Right renal cortex interstitium (tissue), 3 donors: Measurements from ENCODE around the gene SLC17A4. TPM values are rescaled to one million over a fixed set of nuclear protein-coding genes. Genes with fewer than 3 reads are reported as not detected.
A peak's percentile ranks its signal among the peaks of the same experiment; 100 is the strongest.

ENCODE experiments used
- DNase-seq, 3 donors: peaks; one replicate each; pipeline ENCODE4 v3.0.0-alpha.2; 2013; ENCODE audit warnings: low read depth in 3 of 3, low spot score in 2 of 3
- polyA plus RNA-seq, 3 donors: library from polyadenylated mRNA; unstranded; fragments of 120-200 nt; gene quantifications; one replicate each; pipeline ENCODE4 v1.2.1, GENCODE V29; 2013; ENCODE audit not compliant: insufficient read length in 3 of 3

Gene SLC17A4, protein sequence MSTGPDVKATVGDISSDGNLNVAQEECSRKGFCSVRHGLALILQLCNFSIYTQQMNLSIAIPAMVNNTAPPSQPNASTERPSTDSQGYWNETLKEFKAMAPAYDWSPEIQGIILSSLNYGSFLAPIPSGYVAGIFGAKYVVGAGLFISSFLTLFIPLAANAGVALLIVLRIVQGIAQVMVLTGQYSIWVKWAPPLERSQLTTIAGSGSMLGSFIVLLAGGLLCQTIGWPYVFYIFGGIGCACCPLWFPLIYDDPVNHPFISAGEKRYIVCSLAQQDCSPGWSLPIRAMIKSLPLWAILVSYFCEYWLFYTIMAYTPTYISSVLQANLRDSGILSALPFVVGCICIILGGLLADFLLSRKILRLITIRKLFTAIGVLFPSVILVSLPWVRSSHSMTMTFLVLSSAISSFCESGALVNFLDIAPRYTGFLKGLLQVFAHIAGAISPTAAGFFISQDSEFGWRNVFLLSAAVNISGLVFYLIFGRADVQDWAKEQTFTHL
- 1 to 10 TPM; 1.0 to 1.4 (median 1.3) TPM for polyA plus RNA-seq

DNA sequence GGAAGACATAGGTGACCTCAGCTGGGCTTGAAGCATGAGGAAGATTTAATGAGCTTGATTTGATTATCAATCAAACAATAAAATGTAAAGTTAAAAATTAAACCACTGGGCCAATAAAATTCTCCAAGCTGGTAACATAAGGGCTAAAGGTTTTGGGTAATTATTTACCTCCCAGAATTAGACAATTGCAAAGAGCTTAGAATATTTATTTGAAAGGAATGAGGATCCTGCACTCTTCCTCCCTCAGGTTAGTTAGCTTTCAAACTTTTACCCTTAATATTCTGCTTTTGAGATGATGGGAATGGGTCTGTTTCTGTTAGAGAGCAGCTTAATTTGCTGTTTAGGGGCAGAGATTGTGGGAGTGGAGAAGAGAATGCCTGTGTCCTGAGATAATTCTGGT, at the start of gene SLC17A4:
TSS of gene SLC17A4 (plus strand) at position 208 of the 400 bp plus-strand sequence. CDS start 7,221 bp downstream, outside the sequence.
- no peak for DNase-seq

DNA sequence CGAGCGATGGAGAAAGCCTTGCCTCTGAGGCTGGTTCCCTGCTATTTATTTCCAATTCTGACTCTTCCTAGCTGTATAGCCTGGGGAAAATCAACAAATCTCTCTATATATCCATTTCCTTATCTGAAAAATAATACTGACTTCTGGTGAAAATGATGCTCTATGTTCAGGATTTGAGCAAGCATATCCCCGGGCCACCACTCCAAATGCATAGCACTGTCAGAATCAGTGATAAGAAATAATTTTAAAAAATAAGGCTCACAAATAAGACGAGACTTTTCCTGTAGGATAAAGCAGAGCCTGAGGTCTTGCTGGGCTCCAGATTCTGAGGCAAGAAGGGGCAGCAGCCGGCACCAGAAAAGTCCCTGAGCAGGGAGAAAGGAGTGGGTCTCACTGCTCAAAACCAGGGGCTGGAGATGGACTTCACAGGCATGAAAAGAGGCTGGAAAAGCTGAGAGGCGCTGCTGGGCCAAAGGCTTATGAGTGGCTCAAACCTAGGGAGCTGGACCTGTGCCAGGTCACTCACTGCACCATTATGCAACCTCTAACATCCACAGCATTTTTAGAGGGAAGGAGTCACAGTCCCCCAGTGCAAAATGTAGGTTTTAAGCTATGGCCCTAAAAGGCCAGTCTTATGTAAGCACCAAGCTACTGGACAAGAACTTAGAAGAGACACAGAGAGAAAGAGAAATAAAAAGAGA, 48.1 kb upstream of the SLC17A4 start:
- DNase-seq = no peak

DNA sequence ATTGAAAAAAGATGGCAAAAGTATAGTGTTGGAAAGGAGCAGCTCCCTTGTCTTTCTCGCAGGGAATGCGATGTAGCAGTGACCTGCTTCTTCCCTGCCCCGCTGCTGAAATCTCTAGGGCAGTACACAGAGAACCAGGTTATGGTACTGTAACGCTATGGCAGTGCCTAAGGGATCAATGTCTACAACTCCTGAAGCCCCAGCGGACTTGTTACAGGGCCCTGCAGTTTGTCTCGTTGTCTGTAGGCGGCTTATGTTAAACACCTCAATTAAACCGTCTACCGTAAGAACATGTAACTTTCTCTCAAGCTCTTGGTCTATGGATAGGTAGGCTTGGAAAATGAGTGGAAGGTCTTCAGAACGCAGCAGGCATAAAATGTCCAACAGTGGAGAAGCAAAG, 44.8 kb upstream of the SLC17A4 start:
- DNase-seq = no peak

DNA sequence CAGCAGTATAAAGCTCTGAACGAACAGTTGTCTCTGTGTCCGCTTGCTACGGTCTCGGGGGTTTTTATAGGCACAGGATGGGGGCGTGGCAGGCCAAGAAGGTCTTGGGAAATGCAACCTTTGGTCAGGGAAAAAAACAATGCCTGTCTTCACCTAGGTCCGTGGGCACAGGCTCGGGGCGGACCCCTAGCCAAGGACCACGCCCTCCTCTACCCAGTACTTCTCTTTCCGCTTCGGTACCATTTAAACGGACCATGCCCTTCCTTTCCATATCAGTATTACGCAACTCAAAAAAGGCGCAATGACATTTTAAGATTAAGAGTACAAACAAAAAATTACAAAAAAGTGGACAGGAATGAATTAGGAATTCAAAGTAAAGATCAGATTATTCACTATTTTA, 44.3 kb upstream of the SLC17A4 start:
- no peak for DNase-seq

DNA sequence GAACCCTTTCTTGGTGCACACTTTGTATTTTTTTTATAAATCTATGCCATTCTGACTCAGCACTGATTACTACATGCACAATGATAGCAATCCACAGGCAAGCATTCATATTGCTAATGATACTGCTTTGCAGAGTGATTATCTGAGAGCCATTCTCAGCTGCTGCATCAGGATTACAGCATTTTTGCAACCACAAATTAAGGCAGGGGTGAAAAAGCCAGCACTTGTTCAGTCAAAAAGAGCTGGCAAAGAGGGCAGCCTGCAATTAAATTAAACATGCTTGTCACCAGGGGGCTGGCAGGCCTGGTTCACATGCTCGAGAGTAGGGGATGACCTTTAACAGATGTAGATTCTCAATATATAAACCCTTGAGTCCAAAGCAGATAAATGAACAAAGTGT, 40.7 kb upstream of the SLC17A4 start:
- DNase-seq = no peak

DNA sequence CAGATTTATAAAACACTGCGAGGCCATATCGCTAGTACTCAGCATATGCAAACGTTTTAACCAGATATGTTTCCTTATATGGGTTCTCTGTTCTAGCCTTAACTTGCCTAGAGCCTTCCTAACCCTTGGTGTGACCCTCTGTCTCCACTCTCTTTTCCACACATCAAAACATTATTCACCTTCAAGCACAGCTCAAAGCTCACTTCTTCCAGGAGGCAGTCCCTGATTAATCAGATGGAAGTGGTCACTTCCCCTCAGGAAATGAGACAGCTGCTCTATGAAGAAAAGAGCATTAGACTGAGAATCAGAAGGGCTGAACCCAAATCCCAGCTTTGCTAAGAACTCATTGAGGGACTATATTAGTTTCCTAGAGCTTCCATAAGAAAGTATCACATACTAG, 39.8 kb upstream of the SLC17A4 start:
- no peak for DNase-seq

DNA sequence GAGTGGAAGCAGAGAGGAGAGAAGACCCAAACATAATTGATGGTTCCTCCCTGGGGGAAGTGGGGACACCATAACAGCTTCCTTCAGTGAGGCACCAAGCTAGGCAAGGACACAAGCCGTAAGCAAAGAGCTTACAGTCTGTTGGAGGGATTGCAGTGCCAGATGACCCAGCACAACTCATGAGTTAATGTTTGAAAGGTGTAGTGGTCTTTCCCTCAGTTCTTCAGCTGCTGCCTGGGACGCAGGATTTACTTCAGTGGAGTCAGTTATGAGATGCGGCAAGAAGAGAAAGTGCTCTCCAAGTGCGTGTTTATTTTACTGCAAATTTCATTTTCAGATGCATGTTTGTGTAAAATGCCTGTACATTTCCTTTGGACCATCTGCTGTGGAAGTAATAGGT, 38.7 kb upstream of the SLC17A4 start:
- peak in 1 of 3 donors; percentile 3 for DNase-seq

DNA sequence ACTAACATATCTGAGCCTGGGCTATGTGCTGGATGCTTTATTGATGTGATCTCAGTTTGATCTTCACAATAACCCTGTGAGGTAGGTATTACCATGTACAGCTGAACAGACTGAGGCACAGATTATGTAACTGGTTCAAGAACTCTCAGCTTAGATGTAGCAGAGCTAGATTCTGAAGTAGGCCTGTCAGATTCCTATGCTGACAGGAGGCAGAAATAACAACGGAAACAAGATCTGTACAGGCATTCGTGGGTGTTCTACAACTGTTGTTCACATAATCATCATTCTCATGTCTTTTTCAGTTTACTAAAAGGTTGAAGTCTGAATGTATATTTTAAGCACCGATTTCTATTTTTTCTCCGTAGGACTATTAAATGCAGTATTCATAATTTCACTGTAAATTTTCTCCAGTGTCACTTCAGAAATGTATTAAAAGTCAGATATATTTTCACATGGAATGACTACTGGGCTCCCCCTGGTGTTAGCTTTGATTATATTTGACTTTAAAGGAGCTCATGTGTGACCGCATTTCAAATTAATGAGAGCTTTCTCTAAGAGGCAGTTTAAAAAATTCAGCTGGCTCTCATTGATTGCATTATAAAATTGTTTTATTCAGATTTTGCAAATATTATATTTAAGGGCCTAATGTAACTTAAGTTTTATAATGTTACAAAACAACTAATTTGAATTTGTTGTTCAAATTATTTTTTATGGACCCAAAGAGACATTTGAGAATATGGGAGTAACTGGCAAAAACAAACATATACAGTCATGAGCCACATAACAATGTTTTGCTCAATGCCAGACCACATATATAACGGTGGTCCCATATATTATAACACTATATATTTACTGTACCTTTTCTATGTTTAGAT, 36.4 kb upstream of the SLC17A4 start:
- DNase-seq = peak; percentile 19 to 40 (median 20)

DNA sequence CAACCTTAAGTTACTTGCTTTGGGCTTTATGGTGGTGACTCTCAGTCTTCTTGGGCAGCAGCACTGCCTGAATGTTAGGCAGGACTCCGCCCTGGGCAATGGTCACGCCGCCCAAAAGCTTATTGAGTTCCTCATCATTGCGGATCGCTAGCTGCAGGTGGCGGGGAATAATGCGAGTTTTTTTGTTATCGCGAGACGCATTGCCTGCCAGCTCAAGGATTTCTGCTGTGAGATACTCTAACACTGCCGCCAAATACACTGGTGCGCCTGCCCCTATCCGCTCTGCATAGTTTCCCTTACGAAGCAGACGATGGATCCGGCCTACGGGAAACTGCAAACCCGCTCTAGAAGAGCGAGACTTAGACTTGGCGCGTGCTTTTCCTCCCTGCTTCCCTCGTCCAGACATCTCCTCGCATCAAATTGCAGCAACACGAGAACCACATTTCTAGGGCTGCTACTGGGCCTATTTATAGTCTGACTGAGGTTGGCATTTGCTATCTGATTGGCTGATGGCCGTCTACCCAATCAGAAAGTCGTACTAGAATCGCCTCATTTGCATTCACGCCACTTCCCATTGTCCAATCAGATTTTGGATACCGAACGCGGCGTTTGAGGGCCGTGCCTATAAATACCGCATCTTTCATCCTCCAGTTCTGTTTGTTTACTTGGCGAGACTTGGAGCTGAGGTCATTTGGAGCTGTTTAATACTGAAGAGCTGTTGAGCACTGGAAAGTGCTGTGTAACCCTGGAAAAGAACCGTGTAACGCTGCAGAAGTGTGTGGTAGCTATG, 28.2 kb upstream of the SLC17A4 start:
- DNase-seq = no peak

DNA sequence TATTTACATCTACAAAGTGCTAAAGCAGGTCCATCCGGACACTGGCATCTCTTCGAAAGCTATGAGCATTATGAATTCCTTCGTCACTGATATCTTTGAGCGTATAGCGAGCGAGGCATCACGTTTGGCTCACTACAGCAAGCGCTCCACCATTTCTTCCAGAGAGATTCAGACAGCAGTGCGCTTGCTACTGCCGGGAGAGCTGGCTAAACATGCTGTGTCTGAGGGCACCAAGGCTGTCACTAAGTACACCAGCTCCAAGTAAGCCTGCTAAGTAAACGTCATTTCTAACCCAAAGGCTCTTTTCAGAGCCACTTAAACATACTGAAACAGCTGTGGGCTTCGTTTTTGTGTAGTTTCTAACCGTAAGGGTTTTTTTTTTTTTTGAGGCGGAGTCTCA, 27.5 kb upstream of the SLC17A4 start:
- DNase-seq = no peak

DNA sequence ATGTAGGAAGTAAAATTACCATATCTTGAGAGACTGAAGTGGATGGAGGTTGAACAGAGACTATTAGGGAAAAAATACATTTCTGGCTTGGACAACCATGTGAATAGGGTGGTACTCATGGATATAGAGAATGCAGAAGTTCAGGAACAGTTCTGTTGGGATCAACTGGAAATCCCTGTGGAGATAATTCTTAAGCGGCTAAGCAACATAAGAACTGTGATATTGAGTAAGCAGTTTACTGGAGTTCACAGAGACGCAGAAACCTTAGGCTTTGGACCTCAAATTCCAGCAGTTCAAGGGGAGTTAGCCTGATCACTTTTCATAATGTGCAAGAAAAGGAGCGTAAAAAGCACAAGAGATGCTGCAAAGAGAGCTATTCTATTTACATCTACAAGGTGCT, 23.6 kb upstream of the SLC17A4 start:
- no peak for DNase-seq

DNA sequence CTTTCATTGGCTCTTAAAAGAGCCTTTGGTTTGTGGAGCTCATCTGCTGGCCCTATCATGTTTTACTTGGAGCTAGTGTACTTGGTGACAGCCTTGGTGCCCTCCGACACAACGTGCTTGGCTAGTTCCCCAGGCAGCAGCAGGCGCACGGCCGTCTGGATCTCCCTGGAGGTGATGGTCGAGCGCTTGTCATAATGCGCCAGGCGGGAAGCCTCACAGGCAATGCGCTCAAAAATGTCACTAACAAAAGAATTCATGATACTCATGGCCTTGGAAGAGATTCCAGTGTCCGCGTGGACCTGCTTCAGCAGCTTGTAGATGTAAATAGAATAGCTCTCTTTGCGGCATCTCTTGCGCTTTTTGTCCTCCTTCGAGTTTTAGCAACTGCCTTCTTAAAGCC, 22.8 kb upstream of the SLC17A4 start:
- no peak for DNase-seq

DNA sequence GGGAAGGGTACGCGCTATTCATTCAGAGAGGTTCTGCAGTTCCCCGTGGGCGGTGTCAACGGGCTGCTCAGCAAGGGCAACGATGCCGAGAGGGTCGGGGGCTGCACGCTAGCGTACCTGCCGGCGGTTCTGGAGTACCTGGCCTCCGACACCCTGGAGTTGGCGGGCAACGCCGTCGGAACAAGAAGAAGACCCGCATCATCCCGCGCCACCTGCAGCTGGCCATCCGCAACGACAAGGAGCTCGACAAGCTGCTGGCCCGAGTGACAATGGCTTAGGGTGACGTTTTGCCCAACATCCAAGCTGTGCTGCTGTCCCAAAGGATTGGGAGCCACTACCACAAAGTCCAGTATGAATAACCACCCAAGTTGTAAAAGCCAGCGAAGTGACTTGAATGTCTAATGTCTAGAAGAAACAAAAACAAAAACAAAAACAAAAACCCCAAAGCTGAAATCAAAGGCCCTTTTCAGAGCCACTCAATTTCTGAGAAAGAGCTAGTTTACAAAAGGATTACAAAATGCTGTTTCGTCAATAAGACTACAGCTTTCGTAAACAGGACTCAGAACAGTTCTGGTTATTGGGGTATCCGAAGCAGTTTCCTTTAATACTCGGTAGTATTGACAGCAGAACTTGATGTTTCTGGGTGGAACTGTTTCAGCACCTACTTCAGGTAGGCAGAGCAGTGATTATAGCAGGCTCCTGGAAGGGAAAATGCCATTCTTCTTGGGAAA, 21.9 kb upstream of the SLC17A4 start:
- DNase-seq = no peak

DNA sequence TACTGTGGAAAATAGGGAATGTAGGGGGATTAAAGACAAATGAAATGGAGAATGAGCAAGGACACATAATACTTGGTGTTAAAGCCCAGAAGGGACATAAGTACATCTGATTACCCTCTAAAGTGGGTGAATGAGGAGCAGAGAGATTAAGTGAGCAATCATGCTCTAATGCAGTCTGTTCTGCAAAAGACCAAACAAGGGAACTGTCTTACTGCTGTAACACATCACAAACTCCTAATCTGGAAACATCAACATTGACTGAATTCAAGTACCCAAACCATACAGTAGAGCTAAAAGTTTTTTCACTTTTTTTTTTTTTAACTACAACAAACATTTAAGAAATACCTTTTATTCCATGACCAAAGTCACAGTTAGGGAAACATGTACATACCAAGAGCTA, 19.3 kb upstream of the SLC17A4 start:
- no peak for DNase-seq

DNA sequence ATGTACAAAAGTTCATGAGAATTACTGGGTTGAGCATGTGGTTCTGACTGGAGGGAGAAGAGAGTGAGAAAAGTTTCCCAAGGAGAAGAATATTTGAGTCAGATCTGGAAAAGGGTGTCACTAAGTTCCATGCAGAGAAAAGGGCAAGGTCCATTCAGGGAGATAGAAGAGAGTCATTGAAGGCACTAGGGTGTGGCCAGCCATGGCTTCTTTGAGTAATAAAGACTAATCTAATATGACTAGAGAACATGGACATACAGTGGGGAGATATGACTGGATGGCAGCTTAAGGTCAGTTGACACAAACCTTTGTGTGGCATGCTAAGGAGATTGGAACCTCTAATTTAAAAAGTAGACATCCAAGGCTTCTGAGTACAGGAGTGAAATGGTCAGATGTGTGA, 10.7 kb upstream of the SLC17A4 start:
- DNase-seq = no peak

DNA sequence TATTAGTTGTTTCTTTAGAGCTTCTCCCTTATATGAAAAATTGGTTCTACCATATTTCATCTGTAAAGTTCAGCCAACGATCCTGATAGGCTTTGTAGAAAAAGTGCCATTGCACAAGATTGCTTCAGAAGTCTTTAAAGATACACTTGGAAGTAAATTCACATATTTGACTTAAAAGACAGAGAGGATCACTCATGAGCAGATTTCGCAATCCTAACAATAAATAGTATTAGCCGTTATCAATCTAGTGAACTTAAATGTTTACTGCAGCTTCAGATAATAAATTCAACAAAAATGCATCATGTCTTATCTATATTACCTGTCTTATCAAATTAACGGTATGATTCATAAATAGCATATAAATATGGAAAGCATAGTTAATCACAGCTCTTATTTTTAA, 8.7 kb upstream of the SLC17A4 start:
- DNase-seq = no peak

DNA sequence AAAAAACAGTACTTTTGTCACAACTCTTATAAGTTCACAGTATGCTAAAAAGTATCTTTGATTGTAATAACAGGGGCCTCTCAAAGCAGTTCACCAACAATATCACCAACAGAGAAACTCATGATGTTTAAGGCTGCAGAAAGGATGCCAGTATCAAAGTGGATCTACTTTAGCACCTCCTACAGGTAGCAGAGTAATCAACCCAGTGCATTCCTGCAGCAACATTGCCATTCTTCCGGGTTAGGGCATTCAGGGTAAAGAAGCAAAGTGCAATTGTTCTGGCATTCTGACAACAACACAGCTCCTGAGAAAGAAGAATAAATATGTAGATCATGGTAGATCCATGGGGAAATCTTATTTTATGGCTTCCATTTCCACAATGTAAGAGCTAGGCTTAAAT, 7.6 kb upstream of the SLC17A4 start:
- DNase-seq = no peak

DNA sequence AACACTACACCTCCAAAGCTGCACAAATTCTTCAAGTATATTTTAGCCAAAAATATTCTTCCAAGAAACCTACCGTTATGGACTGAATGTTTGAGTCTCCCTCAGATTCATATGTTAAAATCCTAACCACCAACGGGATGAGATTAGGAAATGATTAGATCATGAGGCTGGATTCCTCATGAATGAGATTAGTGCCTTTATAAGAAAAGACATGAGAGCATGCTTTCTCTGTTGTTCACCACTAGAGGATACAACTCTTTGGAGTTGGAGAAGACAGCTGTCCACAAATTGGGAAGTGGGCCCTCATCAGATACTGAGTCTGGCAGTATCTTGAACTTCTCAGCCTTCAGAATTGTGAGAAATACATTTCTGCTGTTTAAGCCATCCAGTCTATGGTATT, 7.1 kb upstream of the SLC17A4 start:
- DNase-seq = no peak

DNA sequence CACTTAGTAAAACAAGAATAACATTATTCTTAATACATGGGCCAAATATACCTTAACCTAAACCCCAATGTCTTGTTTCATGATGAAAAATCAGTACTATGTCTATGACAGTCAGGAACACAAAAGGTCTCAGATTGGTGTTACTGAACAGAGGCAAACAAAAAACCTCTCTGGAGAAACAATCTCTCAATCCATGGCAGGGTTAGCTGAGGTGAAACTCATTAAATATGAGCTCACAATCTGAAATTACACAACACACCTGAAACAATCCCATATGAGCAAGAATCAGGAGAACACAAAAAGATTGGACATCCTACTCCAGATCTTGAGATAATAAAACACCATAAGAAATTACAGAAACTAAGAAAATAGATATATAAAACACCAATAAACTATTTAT, 6.5 kb upstream of the SLC17A4 start:
- DNase-seq = no peak
